K562 (cell line): ENCODE results near the gene KISS1R. TPM values are rescaled to one million over a fixed set of nuclear protein-coding genes. Genes with fewer than 3 reads are reported as not detected.
A peak's percentile ranks its signal among the peaks of the same experiment; 100 is the strongest.

Experiments
- ATAC-seq: fragments of 200-7000 bp; cut with Tn5 transposase; 3 replicates; pipeline ENCODE4 v1.9.1; 2020; ENCODE audit warnings: moderate library complexity
- BruUV-seq: library from RNA; stranded (reverse); fragments of 400-500 nt; replicated peaks from 2 replicates; lab custom pipeline; 2021; lab: Mats Ljungman, UMichigan
- CTCF ChIA-PET: fragments of 300-600 bp; formaldehyde crosslinking; extraction: SDS; loops from one replicate; lab custom pipeline; 2021; ENCODE audit warnings: low intra/inter-chr PET ratio; lab: Yijun Ruan, JAX
- POLR2A ChIA-PET: fragments of 300-600, 350-650 bp; sonication (Branson Sonifier 250); formaldehyde crosslinking; extraction: SDS; loops from one replicate; lab custom pipeline; 2021; ENCODE audit warnings: antibody characterized with exemption, inconsistent platforms; lab: Yijun Ruan, JAX
- DNase-seq, 4 experiments: peaks; one replicate each; pipeline versions ENCODE4 v3.0.0 to v3.0.0-alpha.2; 2011 to 2018; ENCODE audit warnings: low spot score in 3 of 4, mixed read lengths in 3 of 4; ENCODE audit errors: extremely low read depth in 1 of 4
- FAIRE-seq: peaks from 2 replicates; lab custom pipeline; 2011; peaks lifted over from hg19 to GRCh38; lab: Jason Lieb, UNC
- H2AFZ ChIP-seq: 2 replicates; pipeline ENCODE4 v1.6.0; 2011; ENCODE audit warnings: low read depth, low read length, control low read depth, inconsistent platforms
- H3K27ac ChIP-seq: fragments of 200-600 bp; 3 replicates; pipeline ENCODE4 v1.8.0; 2011; ENCODE audit warnings: low read depth, mild to moderate bottlenecking, control low read depth, inconsistent platforms, low read length, moderate library complexity, mixed read lengths; ENCODE audit errors: extremely low read depth
- H3K27me3 ChIP-seq, 2 experiments: fragments of 300-600 bp in 1 of 2; 2 replicates in 1 of 2; 3 replicates in 1 of 2; pipeline versions ENCODE4 v1.6.0 to v1.8.0; 2011; ENCODE audit warnings: inconsistent platforms in 2 of 2, low read length in 2 of 2, mild to moderate bottlenecking in 1 of 2, mixed read lengths in 1 of 2, moderate library complexity in 1 of 2; ENCODE audit not compliant: control insufficient read depth in 2 of 2, insufficient read depth in 2 of 2
- H3K36me3 ChIP-seq: fragments of 300-600 bp; 3 replicates; pipeline ENCODE4 v1.8.0; 2011; ENCODE audit warnings: mild to moderate bottlenecking, low read length, inconsistent platforms; ENCODE audit not compliant: control insufficient read depth, insufficient read depth
- H3K4me1 ChIP-seq, 2 experiments: fragments of 200-600 bp in 1 of 2; replicated peaks in 1 of 2; 2 replicates in 1 of 2; 3 replicates in 1 of 2; pipeline versions ENCODE4 v1.5.1 to v1.8.0; 2011; ENCODE audit warnings: inconsistent platforms in 2 of 2, low read length in 2 of 2, mild to moderate bottlenecking in 1 of 2, mixed read lengths in 1 of 2, moderate library complexity in 1 of 2; ENCODE audit not compliant: control insufficient read depth in 2 of 2, insufficient read depth in 2 of 2
- H3K4me2 ChIP-seq: 2 replicates; pipeline ENCODE4 v1.6.1; 2011; ENCODE audit warnings: low read length, control low read depth, inconsistent platforms, mixed read lengths; ENCODE audit not compliant: insufficient read depth
- H3K4me3 ChIP-seq: fragments of 200-600 bp; sonication (generic), shearing (Covaris generic); 2 replicates; pipeline ENCODE4 v1.5.1; 2016; ENCODE audit warnings: control low read depth, inconsistent platforms
- H3K79me2 ChIP-seq: fragments of 200-600 bp; 3 replicates; pipeline ENCODE4 v1.8.0; 2011; ENCODE audit warnings: low read length, inconsistent platforms; ENCODE audit not compliant: control insufficient read depth, insufficient read depth
- H3K9ac ChIP-seq, 2 experiments: 2 replicates each; pipeline versions ENCODE4 v1.6.0 to v1.6.1; 2011; ENCODE audit warnings: low read depth in 2 of 2, low read length in 2 of 2, control low read depth in 1 of 2, inconsistent platforms in 1 of 2, mild to moderate bottlenecking in 1 of 2, mixed read lengths in 1 of 2; ENCODE audit not compliant: insufficient read depth in 1 of 2
- H3K9me1 ChIP-seq: one replicate; pipeline ENCODE4 v1.6.0; 2011; ENCODE audit warnings: inconsistent platforms, mild to moderate bottlenecking, low read length, moderate library complexity; ENCODE audit not compliant: control insufficient read depth, insufficient read depth
- H3K9me3 ChIP-seq: replicated peaks from 2 replicates; pipeline ENCODE4 v1.5.1; 2011; ENCODE audit warnings: low read depth, low read length, inconsistent platforms; ENCODE audit not compliant: control insufficient read depth, insufficient read depth
- H4K20me1 ChIP-seq: replicated peaks from 2 replicates; pipeline ENCODE4 v1.6.1; 2011; ENCODE audit warnings: low read length, inconsistent platforms, mixed read lengths; ENCODE audit not compliant: control insufficient read depth, insufficient read depth
- BCOR ChIP-seq: fragments of 450-650 bp; IDR thresholded peaks from 2 replicates; pipeline ENCODE4 v1.6.1; 2016
- FOXP1 ChIP-seq: sonication (generic); formaldehyde crosslinking; IDR thresholded peaks from 2 replicates; pipeline ENCODE4 v1.8.0; 2022; ENCODE audit warnings: mild to moderate bottlenecking, missing genetic modification reagents
- GABPA ChIP-seq: fragments of 200-800 bp; sonication (Bioruptor generic); conservative IDR thresholded peaks from 2 replicates; pipeline ENCODE4 v1.6.1; 2016; ENCODE audit warnings: low read depth, missing genetic modification characterization, missing compliant biosample characterization
- KDM1A ChIP-seq, 2 experiments: fragments of 450-650 bp; IDR thresholded peaks; 2 replicates each; pipeline ENCODE4 v1.6.1; 2016; ENCODE audit warnings: mild to moderate bottlenecking in 2 of 2
- MECOM ChIP-seq: fragments of 250-450 bp; sonication (Bioruptor Pico); IDR thresholded peaks from 2 replicates; pipeline ENCODE4 v1.8.0; 2022; ENCODE audit warnings: inconsistent platforms
- RBBP5 ChIP-seq: fragments of 200-600 bp; sonication (generic); IDR thresholded peaks from 2 replicates; pipeline ENCODE4 v1.6.1; 2012; ENCODE audit warnings: borderline replicate concordance, mild to moderate bottlenecking, low read length, control low read depth, inconsistent platforms; ENCODE audit not compliant: insufficient read depth, poor library complexity, severe bottlenecking
- RBM25 ChIP-seq: fragments of 200-400 bp; formaldehyde crosslinking; IDR thresholded peaks from 2 replicates; pipeline ENCODE4 v1.6.1; 2018; ENCODE audit warnings: low read length, low read depth, moderate library complexity; ENCODE audit not compliant: severe bottlenecking
- SMARCA5 ChIP-seq: fragments of 450-650 bp; IDR thresholded peaks from 2 replicates; pipeline ENCODE4 v1.6.1; 2016
- TEAD1 ChIP-seq, 2 experiments: fragments of 450-650 bp in 1 of 2; sonication (generic) in 1 of 2; formaldehyde crosslinking; IDR thresholded peaks; 2 replicates each; pipeline versions ENCODE4 v1.4.0 to v1.8.0; 2020 to 2022; ENCODE audit warnings: mild to moderate bottlenecking in 2 of 2, missing genetic modification reagents in 1 of 2
- ZNF121 ChIP-seq: sonication (generic); formaldehyde crosslinking; conservative IDR thresholded peaks from 2 replicates; pipeline ENCODE4 v1.8.0; 2022; ENCODE audit warnings: missing genetic modification reagents
- ZNF174 ChIP-seq: fragments of 250-450 bp; sonication (Bioruptor Pico); IDR thresholded peaks from 2 replicates; pipeline ENCODE4 v1.4.0; 2020; ENCODE audit warnings: mild to moderate bottlenecking
- ZNF384 ChIP-seq: IDR thresholded peaks from 2 replicates; pipeline ENCODE4 v1.6.1; 2012; ENCODE audit warnings: low read depth, low read length, improper control_type of control experiment
- ZNF395 ChIP-seq: fragments of 200-800 bp; sonication (Bioruptor generic); IDR thresholded peaks from 2 replicates; pipeline ENCODE4 v1.6.1; 2017; ENCODE audit warnings: missing genetic modification characterization, missing compliant biosample characterization
- WGBS: fragments of 100-300 bp; shearing (Covaris generic); methylation state at CpG from one replicate; pipeline ENCODE4 v1.1.6; 2016; ENCODE audit warnings: low coverage, mixed read lengths; ENCODE audit not compliant: insufficient coverage; ENCODE audit errors: missing lambda C conversion rate; 5-methylcytosine and 5-hydroxymethylcytosine counted together
- in situ Hi-C: fragments of 300-500 bp; cut with MboI; formaldehyde crosslinking; loops from 4 replicates; pipeline ENCODE4 v1.15.0; 2018; ENCODE audit warnings: inconsistent platforms, mixed read lengths
- intact Hi-C: fragments of 100-400 bp; cut with micrococcal nuclease; formaldehyde crosslinking; loops from 2 replicates; pipeline ENCODE4 v1.14.2; 2022
- polyA plus RNA-seq, 8 experiments: library from polyadenylated mRNA; depleted of rRNA in 4 of 8; stranded (reverse) in 5 of 8; unstranded in 3 of 8; fragments of >200 nt; fragmentation: Nextera tagmentation in 2 of 8; fragmentation: Illumina TruSeq in 1 of 8; extraction: Ambion mirVana in 2 of 8; extraction: Trizol in 1 of 8; gene quantifications; 2 replicates each; pipeline versions ENCODE4 v1.2.1 to v1.2.3, GENCODE V29; 2011 to 2014; ENCODE audit warnings: inconsistent platforms in 1 of 8, missing spikeins in 1 of 8
- total RNA-seq, 7 experiments: library from RNA; depleted of rRNA in 6 of 7; stranded (reverse); fragments of >200 nt in 6 of 7; fragmentation: Illumina TruSeq in 2 of 7; extraction: Trizol in 2 of 7; gene quantifications; 2 replicates each; pipeline versions ENCODE4 v1.2.1 to v1.2.3, GENCODE V29; 2011 to 2021; ENCODE audit warnings: low replicate concordance in 1 of 7

KISS1R gene
- total and polyA plus RNA-seq, 9 of the 15 experiments (the other 6 are each of a cell fraction or from before 2014, with no cell fraction given), result 0.37 to 39.4 (median 2.0) TPM

GRCh38 chr19:952049-952679 is 35.0 kb downstream of the KISS1R start:
- POLR2A ChIA-PET, result interaction anchor here (1.1 kb wide), 1 partner anchor 8 kb away, joined by 4 read pairs; no protein-coding TSS in a partner anchor
- peak overlapping the region; percentile 73; the same call in 1 of the 2 replicates for H3K4me2 ChIP-seq

More at GRCh38 chr19:952049-952679, 35.0 kb downstream of the KISS1R start:
- DNase-seq (peak in 1 of 4 experiments; percentile 42), FAIRE-seq (peak; percentile 29), ATAC-seq (no peak; the same call in 2 of the 3 replicates)
- no peaks in the 10 kb centered on the region for H3K9me3 ChIP-seq
- H3K9ac ChIP-seq, result peak overlapping the region; percentile 76 to 83
- peaks cover 24% of the 10 kb centered on the region; the same call in 1 of the 3 replicates for H3K36me3 ChIP-seq
- in situ Hi-C loops, result no loop called here
- no peak overlapping the region for H2AFZ ChIP-seq
- H3K27ac ChIP-seq, result peak overlapping the region; percentile 96
- H3K27me3 ChIP-seq, result no peaks in the 10 kb centered on the region
- no peaks in the 10 kb centered on the region for H4K20me1 ChIP-seq
- CTCF ChIA-PET, result no interaction called here
- BruUV-seq, result no TSS peak
- H3K4me3 ChIP-seq, result peak overlapping the region; percentile 28
- 51% methylated on average over 12 of the region's 14 CpGs for WGBS
- H3K9me1 ChIP-seq, result no peaks in the 10 kb centered on the region
- H3K79me2 ChIP-seq, result peaks cover 86% of the 10 kb centered on the region
- peak; percentile 89 for TF ChIP-seq BCOR
- TF ChIP-seq RBBP5, result peak; percentile 11
- no peak for TF ChIP-seq ZNF174 (CRISPR knock-in tag)
- TF ChIP-seq ZNF384, result 0 out of 2 replicates have a peak, but pooled peaks have one; percentile 49
- no peak for TF ChIP-seq GABPA (tag)
- TF ChIP-seq SMARCA5, result peak; percentile 65; the same call in 1 of the 2 replicates
- TF ChIP-seq ZNF395, result peak; percentile 28
- TF ChIP-seq TEAD1 (CRISPR knock-in tag; IDR thresholded peaks at IDR 0.05), result 0 out of 4 replicates have a peak, but pooled peaks of 1 of the 2 experiments have one; percentile 14
- peak; percentile 58 for TF ChIP-seq RBM25
- peak in 1 of 2 experiments; percentile 73; a peak in 3 of 4 replicates for TF ChIP-seq KDM1A (IDR thresholded peaks at IDR 0.05)
- no peak for TF ChIP-seq MECOM (CRISPR knock-in tag)
- peak; percentile 100 for TF ChIP-seq ZNF121 (CRISPR knock-in tag)
- peak; percentile 16; the same call in 1 of the 2 replicates for TF ChIP-seq FOXP1 (CRISPR knock-in tag)
- H3K4me1 ChIP-seq, result peaks cover 51 to 90% of the 10 kb centered on the region in 2 experiments
- intact Hi-C loops, result no loop called here
